K562 (cell line): ENCODE measurements around the gene TCAP. TPM values are rescaled to one million over a fixed set of nuclear protein-coding genes. Genes with fewer than 3 reads are reported as not detected.

Source experiments
- BRCA1 ChIP-seq, 2 experiments: fragments of 450-650 bp in 1 of 2; sonication (generic) in 1 of 2; formaldehyde crosslinking in 1 of 2; IDR thresholded peaks; 2 replicates each; pipeline versions ENCODE4 v1.5.0 to v1.6.1; 2017 to 2020; ENCODE audit warnings: mild to moderate bottlenecking in 1 of 2, missing genetic modification reagents in 1 of 2
- CBFB ChIP-seq: sonication (generic); formaldehyde crosslinking; IDR thresholded peaks from 2 replicates; pipeline ENCODE4 v1.4.0; 2020; ENCODE audit warnings: mild to moderate bottlenecking, missing genetic modification reagents
- CBX5 ChIP-seq: IDR thresholded peaks from 2 replicates; pipeline ENCODE4 v1.6.1; 2014; ENCODE audit warnings: low read depth, borderline replicate concordance
- ESRRA ChIP-seq: fragments of 450-650 bp; IDR thresholded peaks from 2 replicates; pipeline ENCODE4 v1.6.1; 2014; ENCODE audit warnings: low read depth, mild to moderate bottlenecking, moderate library complexity, borderline replicate concordance
- GATAD2B ChIP-seq: fragments of 450-650 bp; IDR thresholded peaks from 2 replicates; pipeline ENCODE4 v1.6.1; 2017; ENCODE audit warnings: mild to moderate bottlenecking, borderline replicate concordance
- HNRNPLL ChIP-seq: fragments of 200-400 bp; formaldehyde crosslinking; IDR thresholded peaks from 2 replicates; pipeline ENCODE4 v1.6.1; 2017; ENCODE audit warnings: low read length, low read depth, mild to moderate bottlenecking; ENCODE audit not compliant: poor library complexity, severe bottlenecking
- JUND ChIP-seq, 2 experiments: IDR thresholded peaks; 2 replicates in 1 of 2; 3 replicates in 1 of 2; pipeline ENCODE4 v1.6.1; 2011; ENCODE audit warnings: borderline replicate concordance in 2 of 2, low read depth in 2 of 2, low read length in 2 of 2, improper control_type of control experiment in 1 of 2, missing biosample characterization in 1 of 2, missing genetic modification characterization in 1 of 2, missing genetic modification reagents in 1 of 2
- KLF10 ChIP-seq: fragments of 250-450 bp; sonication (Bioruptor Pico); IDR thresholded peaks from 2 replicates; pipeline ENCODE4 v1.6.1; 2021; ENCODE audit warnings: matching md5 sums
- NCOA1 ChIP-seq: fragments of 450-650 bp; IDR thresholded peaks from 2 replicates; pipeline ENCODE4 v1.6.1; 2016; ENCODE audit warnings: low read depth
- NELFE ChIP-seq: IDR thresholded peaks from 2 replicates; pipeline ENCODE4 v1.6.1; 2011; ENCODE audit warnings: mild to moderate bottlenecking; ENCODE audit not compliant: insufficient read depth, insufficient read length
- RB1 ChIP-seq: fragments of 450-650 bp; IDR thresholded peaks from 2 replicates; pipeline ENCODE4 v1.6.1; 2017; ENCODE audit warnings: low read depth, mild to moderate bottlenecking
- SUPT5H ChIP-seq: fragments of 450-650 bp; IDR thresholded peaks from 2 replicates; pipeline ENCODE4 v1.6.1; 2016
- TBP ChIP-seq: optimal IDR thresholded peaks from 2 replicates; pipeline ENCODE3; 2011; ENCODE audit warnings: low read depth, low read length, improper control_type of control experiment
- YY1 ChIP-seq, 3 experiments: IDR thresholded peaks; 2 replicates each; pipeline ENCODE4 v1.6.1; 2011; ENCODE audit warnings: low read length in 2 of 3, mild to moderate bottlenecking in 2 of 3, moderate library complexity in 2 of 3, borderline replicate concordance in 1 of 3, control low read depth in 1 of 3, low read depth in 1 of 3; ENCODE audit not compliant: insufficient read depth in 3 of 3, insufficient replicate concordance in 2 of 3, control insufficient read depth in 1 of 3, insufficient read length in 1 of 3; ENCODE audit errors: extremely low read depth in 1 of 3
- ZBTB26 ChIP-seq: fragments of 450-650 bp; formaldehyde crosslinking; IDR thresholded peaks from 2 replicates; pipeline ENCODE4 v1.4.0; 2022; ENCODE audit warnings: missing genetic modification characterization
- ZNF354B ChIP-seq: fragments of 250-450 bp; sonication (Bioruptor Pico); IDR thresholded peaks from 2 replicates; pipeline ENCODE4 v1.4.0; 2020
- ZNF740 ChIP-seq, 3 experiments: fragments of 200-800 bp in 1 of 3; sonication (Bioruptor generic) in 1 of 3; sonication (generic) in 1 of 3; formaldehyde crosslinking in 1 of 3; IDR thresholded peaks; 2 replicates each; pipeline versions ENCODE4 v1.6.1 to v1.8.0; 2016 to 2022; ENCODE audit warnings: mild to moderate bottlenecking in 2 of 3, missing compliant biosample characterization in 2 of 3, missing genetic modification characterization in 2 of 3, missing genetic modification reagents in 1 of 3
- polyA plus RNA-seq, 8 experiments: library from polyadenylated mRNA; depleted of rRNA in 4 of 8; stranded (reverse) in 5 of 8; unstranded in 3 of 8; fragments of >200 nt; fragmentation: Nextera tagmentation in 2 of 8; fragmentation: Illumina TruSeq in 1 of 8; extraction: Ambion mirVana in 2 of 8; extraction: Trizol in 1 of 8; gene quantifications; 2 replicates each; pipeline versions ENCODE4 v1.2.1 to v1.2.3, GENCODE V29; 2011 to 2014; ENCODE audit warnings: inconsistent platforms in 1 of 8, missing spikeins in 1 of 8
- total RNA-seq, 7 experiments: library from RNA; depleted of rRNA in 6 of 7; stranded (reverse); fragments of >200 nt in 6 of 7; fragmentation: Illumina TruSeq in 2 of 7; extraction: Trizol in 2 of 7; gene quantifications; 2 replicates each; pipeline versions ENCODE4 v1.2.1 to v1.2.3, GENCODE V29; 2011 to 2021; ENCODE audit warnings: low replicate concordance in 1 of 7
- TF ChIP-seq, protein P1 (sequence below): fragments of 200-800 bp; sonication (Bioruptor generic); IDR thresholded peaks from 2 replicates; pipeline ENCODE4 v1.6.1; 2017; ENCODE audit warnings: missing genetic modification characterization, missing compliant biosample characterization
- TF ChIP-seq, protein P2 (sequence below): sonication (generic); formaldehyde crosslinking; IDR thresholded peaks from 2 replicates; pipeline ENCODE4 v1.8.1; 2023; ENCODE audit warnings: mild to moderate bottlenecking, missing genetic modification reagents

TCAP gene
- total and polyA plus RNA-seq, 9 of the 15 experiments (the other 6 are each of a cell fraction or from before 2014, with no cell fraction given), result 0.33 to 1.4 (median 0.82) TPM; not detected in 2

DNA sequence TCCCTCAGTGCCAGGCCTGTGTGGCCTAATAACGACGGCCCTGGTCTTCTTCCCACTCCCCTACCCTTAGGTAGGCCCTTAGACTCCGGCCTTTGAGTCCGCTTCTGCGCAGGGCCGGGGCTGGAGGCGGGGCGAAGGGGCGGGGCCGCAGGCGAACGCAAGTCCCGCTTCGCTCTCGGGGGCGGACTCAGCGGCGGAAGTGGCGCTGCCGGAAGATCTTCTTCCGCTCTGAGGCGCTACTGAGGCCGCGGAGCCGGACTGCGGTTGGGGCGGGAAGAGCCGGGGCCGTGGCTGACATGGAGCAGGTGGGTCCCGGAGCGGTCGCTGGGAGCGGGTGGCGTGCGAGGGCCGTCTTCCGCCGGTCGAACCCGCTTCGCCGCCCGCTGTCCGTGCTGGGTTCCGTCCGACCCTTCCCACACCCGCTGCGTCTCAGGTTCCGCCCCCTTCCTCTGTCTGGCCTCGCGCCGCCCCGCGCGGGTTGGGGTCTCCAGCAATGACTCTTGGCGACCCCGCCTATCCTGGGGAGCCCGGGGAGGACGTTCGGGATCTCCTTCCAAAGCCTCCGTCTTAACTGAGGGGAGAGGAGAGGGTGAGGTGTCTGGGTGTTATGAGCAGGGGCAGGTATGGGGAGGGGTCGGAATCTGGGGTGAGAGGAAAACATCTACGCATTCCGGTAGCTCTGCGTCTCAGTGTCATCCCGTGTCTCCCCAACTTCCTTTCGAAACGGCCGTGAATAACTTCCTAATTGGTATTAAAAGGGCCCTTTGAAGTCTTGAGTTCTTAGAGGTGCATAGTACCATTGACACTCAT, 28.0 kb upstream of the TCAP start, which contains the start of gene STARD3 (continued):
- TF ChIP-seq YY1 (IDR thresholded peaks at IDR 0.05; ENCODE audit: borderline replicate concordance in 1 of 3, control insufficient read depth in 1 of 3, extremely low read depth in 1 of 3, insufficient read depth in 3 of 3, insufficient read length in 1 of 3, insufficient replicate concordance in 2 of 3, low read depth in 1 of 3, low read length in 2 of 3) (peak in 2 of 3 experiments; percentile 54 to 78), CBFB (CRISPR knock-in tag) (peak; percentile 16; the same call in 1 of the 2 replicates), NELFE (no peak), ZNF740 (CRISPR knock-in tag; IDR thresholded peaks at IDR 0.05) (no peak), ZNF740 (tag; IDR thresholded peaks at IDR 0.05) (no peak), BRCA1 (IDR thresholded peaks at IDR 0.05) (no peak), BRCA1 (CRISPR knock-in tag; IDR thresholded peaks at IDR 0.05) (no peak), GATAD2B (no peak), NCOA1 (peak; percentile 96), ZNF354B (CRISPR knock-in tag) (no peak), HNRNPLL (peak; percentile 78), KLF10 (CRISPR knock-in tag) (no peak), TBP (peak; percentile 47), ESRRA (peak; percentile 44; the same call in 1 of the 2 replicates), RB1 (peak; percentile 94), CBX5 (peak; percentile 27; the same call in 1 of the 2 replicates), JUND (IDR thresholded peaks at IDR 0.05; ENCODE audit: borderline replicate concordance, low read depth, low read length) (peak; percentile 17; the same call in 1 of the 2 replicates), JUND (tag; IDR thresholded peaks at IDR 0.05; ENCODE audit: borderline replicate concordance, low read depth, low read length) (no peak; the same call in 2 of the 3 replicates), ZBTB26 (no peak), SUPT5H (peak; percentile 87)
- TF ChIP-seq, protein P1, sequence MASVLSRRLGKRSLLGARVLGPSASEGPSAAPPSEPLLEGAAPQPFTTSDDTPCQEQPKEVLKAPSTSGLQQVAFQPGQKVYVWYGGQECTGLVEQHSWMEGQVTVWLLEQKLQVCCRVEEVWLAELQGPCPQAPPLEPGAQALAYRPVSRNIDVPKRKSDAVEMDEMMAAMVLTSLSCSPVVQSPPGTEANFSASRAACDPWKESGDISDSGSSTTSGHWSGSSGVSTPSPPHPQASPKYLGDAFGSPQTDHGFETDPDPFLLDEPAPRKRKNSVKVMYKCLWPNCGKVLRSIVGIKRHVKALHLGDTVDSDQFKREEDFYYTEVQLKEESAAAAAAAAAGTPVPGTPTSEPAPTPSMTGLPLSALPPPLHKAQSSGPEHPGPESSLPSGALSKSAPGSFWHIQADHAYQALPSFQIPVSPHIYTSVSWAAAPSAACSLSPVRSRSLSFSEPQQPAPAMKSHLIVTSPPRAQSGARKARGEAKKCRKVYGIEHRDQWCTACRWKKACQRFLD (CRISPR knock-in tag), result peak; percentile 59; the same call in 1 of the 2 replicates
- TF ChIP-seq, protein P2, sequence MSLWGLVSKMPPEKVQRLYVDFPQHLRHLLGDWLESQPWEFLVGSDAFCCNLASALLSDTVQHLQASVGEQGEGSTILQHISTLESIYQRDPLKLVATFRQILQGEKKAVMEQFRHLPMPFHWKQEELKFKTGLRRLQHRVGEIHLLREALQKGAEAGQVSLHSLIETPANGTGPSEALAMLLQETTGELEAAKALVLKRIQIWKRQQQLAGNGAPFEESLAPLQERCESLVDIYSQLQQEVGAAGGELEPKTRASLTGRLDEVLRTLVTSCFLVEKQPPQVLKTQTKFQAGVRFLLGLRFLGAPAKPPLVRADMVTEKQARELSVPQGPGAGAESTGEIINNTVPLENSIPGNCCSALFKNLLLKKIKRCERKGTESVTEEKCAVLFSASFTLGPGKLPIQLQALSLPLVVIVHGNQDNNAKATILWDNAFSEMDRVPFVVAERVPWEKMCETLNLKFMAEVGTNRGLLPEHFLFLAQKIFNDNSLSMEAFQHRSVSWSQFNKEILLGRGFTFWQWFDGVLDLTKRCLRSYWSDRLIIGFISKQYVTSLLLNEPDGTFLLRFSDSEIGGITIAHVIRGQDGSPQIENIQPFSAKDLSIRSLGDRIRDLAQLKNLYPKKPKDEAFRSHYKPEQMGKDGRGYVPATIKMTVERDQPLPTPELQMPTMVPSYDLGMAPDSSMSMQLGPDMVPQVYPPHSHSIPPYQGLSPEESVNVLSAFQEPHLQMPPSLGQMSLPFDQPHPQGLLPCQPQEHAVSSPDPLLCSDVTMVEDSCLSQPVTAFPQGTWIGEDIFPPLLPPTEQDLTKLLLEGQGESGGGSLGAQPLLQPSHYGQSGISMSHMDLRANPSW (CRISPR knock-in tag), result 0 out of 2 replicates have a peak, but pooled peaks have one; percentile 80
